ENCODE data around the gene MRPL38.
"Not testable (repeated sequence)": the region's sequence is repeated elsewhere in the genome, so short reads cannot be mapped to it uniquely, and the experiment has no call there.

MRPL38 gene

DNA sequence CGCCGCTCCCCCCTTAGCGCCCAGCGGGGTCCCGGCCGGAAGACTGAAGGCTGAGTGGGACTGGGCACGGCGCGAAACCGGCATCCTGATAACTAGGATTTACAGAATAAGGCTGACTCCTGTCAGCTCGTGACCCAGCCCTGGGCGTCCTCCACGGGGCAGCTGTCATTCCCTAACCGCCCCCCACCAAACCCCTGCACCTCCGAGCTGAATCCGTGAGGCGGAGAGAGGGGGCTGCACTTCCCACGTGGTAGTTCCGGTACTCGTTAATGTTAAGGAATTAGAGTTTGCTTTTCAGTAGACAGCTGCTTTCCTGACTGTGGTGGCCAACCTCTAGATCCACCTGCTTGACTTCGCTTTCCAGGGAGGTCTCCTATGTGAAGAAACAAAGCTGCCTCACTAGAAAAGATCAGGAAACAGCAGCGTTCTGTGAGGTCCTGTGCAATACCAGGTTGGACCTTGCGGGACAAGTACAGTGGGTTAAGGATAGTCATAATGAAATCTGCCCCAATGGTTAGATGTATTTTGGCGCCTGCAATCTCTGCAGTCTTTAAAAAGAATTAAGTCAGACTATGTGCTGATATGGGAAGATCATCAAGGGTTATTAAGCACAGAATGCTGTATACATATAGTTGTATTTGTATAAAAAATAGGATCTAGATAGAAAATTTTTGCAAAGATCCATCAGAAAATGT, 48.5 kb downstream of the MRPL38 start:
- H3K4me3 ChIP-seq (ENCODE audit: low read depth, low read length): peak overlapping the region; percentile 84
- peak overlapping the region; percentile 84 for H3K9ac ChIP-seq (ENCODE audit: low read length)
- no peaks in the 10 kb centered on the region for H3K9me3 ChIP-seq (ENCODE audit: control insufficient read depth, insufficient read depth, low read depth, low read length)
- H3K36me3 ChIP-seq (ENCODE audit: control insufficient read depth, insufficient read depth, low read length): peaks cover 5% of the 10 kb centered on the region
- H3K4me1 ChIP-seq (ENCODE audit: control insufficient read depth, insufficient read depth, low read length): peaks cover 7% of the 10 kb centered on the region
- no peaks in the 10 kb centered on the region for H3K27me3 ChIP-seq (ENCODE audit: control insufficient read depth, insufficient read depth, low read length)
- peak overlapping the region; percentile 65 for H3K27ac ChIP-seq (ENCODE audit: low read depth, low read length)

DNA sequence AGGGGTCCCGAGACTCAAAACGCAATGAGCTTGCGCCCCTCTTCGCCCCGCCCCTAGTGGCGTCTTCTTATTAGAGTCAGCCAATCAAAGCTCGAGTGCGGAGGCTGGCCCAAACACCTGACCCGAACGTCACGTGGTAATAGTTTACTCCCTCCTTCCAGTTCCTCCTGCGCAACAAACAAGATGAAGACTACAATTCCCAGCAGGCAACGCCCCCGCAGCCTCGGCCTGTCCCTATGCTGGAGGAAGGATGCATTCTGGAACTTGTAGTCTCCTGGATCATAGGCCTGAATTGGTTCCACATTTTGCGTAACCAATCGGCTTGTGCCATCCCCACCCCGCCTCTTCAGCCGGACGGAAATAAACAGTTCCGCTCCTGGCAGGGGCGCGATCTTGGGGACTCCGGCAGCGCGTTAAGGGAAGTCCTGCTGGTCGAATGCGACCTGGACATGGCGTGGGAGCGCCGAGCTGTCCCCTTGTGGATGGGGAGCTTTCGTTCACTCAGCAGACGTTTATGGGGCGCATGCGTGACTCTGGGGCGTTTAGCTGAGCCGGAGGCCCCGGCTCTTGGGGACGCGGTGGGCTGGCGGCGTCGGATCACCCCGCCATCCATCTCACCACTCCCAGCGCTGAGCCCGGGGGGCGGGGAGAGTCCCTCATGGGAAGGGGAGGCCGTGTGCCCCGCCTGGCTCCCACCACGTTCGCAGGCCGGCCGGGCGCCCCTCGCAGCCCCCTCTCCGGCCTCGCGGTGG, 49.2 kb downstream of the MRPL38 start, which contains the start of gene WBP2:
Gene WBP2 (minus strand): TSS at position 26 of the 752 bp plus-strand sequence. CDS start 38 bp downstream, outside the sequence.
- peak within 1 kb of the TSS; percentile 65 for H3K27ac ChIP-seq (ENCODE audit: low read depth, low read length)
- no peaks in the 10 kb centered on the region for H3K27me3 ChIP-seq (ENCODE audit: control insufficient read depth, insufficient read depth, low read length)
- H3K9ac ChIP-seq (ENCODE audit: low read length): peak within 1 kb of the TSS; percentile 84
- peaks cover 12% of the 10 kb centered on the region for H3K36me3 ChIP-seq (ENCODE audit: control insufficient read depth, insufficient read depth, low read length)
- H3K4me1 ChIP-seq (ENCODE audit: control insufficient read depth, insufficient read depth, low read length): peaks cover 7% of the 10 kb centered on the region
- H3K9me3 ChIP-seq (ENCODE audit: control insufficient read depth, insufficient read depth, low read depth, low read length): no peaks in the 10 kb centered on the region
- H3K4me3 ChIP-seq (ENCODE audit: low read depth, low read length): peak within 1 kb of the TSS; percentile 84

DNA sequence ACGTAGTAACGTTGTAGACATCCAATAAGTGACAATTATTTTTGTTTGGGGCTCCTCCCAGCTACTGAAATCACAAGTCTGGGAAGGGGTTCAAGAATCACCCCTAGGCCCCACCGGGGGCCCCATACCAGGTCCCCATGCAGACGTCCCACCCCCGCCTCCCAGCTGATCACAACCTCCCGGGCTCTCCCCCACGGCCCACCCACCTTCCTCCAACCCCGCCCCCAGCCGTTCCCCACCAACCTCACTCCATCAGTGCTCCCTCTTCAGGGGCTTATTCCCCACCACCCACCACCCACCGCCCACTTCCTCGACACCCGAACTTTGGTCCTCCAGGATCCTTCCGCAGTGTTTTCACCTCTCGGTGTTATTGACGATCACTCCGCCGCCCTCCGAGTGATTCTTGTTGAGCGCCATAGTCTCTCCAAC, 49.8 kb downstream of the MRPL38 start:
- peak overlapping the region; percentile 58 for H3K9ac ChIP-seq (ENCODE audit: low read length)
- H3K36me3 ChIP-seq (ENCODE audit: control insufficient read depth, insufficient read depth, low read length): peaks cover 15% of the 10 kb centered on the region
- H3K4me3 ChIP-seq (ENCODE audit: low read depth, low read length): peak overlapping the region; percentile 84
- H3K27ac ChIP-seq (ENCODE audit: low read depth, low read length): peak overlapping the region; percentile 0; the same call in 1 of the 2 replicates
- no peaks in the 10 kb centered on the region for H3K27me3 ChIP-seq (ENCODE audit: control insufficient read depth, insufficient read depth, low read length)
- no peaks in the 10 kb centered on the region for H3K9me3 ChIP-seq (ENCODE audit: control insufficient read depth, insufficient read depth, low read depth, low read length)
- H3K4me1 ChIP-seq (ENCODE audit: control insufficient read depth, insufficient read depth, low read length): peaks cover 7% of the 10 kb centered on the region

DNA sequence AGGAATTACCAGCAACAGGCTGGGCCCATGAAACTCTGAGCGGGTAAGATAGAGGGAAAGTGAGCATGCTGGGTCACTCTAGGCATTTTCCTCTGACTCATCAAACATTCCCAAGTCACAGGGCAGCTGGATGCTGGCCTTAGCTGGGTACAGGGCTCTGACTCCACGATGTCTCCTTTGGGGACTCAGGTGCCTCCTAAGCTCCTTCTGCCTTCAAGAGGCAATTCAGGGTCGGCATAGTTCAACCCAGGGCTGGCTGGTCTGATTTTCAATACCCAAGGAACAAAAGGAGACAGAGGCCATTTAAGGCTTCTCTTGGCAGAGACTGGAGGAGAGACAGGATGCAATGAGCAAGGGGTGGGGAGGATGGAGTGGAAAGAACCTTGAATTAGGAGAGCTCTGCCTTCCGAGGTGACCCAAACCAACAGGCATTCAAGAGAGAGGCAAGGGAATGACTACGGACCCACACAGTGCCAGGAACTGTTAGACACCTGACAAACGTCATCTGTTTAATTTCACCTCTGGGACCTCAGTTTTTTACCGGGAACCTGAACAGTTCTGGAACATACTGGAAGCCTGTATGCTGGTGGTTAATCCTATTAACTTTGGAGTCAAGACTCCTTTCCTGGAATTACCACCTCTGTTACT, 50.5 kb downstream of the MRPL38 start:
- Histone ChIP-seq H3K4me1 (ENCODE audit: control insufficient read depth, insufficient read depth, low read length) (peaks cover 7% of the 10 kb centered on the region), H3K4me3 (ENCODE audit: low read depth, low read length) (peak overlapping the region; percentile 84), H3K27me3 (ENCODE audit: control insufficient read depth, insufficient read depth, low read length) (no peaks in the 10 kb centered on the region), H3K9ac (ENCODE audit: low read length) (peak overlapping the region; percentile 58), H3K36me3 (ENCODE audit: control insufficient read depth, insufficient read depth, low read length) (peaks cover 22% of the 10 kb centered on the region), H3K27ac (ENCODE audit: low read depth, low read length) (peak overlapping the region; percentile 0; the same call in 1 of the 2 replicates), H3K9me3 (ENCODE audit: control insufficient read depth, insufficient read depth, low read depth, low read length) (no peaks in the 10 kb centered on the region)

DNA sequence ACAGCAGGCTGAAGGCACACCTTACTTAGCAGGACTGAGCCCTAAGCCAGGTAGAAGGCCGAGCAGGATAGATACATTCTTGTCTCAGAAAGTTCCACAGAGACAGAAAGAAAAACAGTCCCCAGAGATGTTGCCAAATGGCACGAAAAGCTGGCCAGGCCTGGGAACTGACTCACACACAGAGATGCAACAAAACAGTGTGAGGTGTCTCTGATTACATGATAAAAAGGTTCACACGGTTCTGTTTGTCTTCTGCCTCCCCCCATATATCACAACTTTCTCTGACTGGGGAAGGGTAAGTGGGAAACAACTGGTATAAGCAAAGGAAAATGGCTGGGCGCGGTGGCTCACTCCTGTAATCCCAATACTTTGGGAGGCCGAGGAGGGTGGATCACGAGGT, 51.3 kb downstream of the MRPL38 start:
- Histone ChIP-seq H3K4me3 (ENCODE audit: low read depth, low read length) (no peak overlapping the region), H3K27ac (ENCODE audit: low read depth, low read length) (no peak overlapping the region), H3K36me3 (ENCODE audit: control insufficient read depth, insufficient read depth, low read length) (peaks cover 29% of the 10 kb centered on the region), H3K9me3 (ENCODE audit: control insufficient read depth, insufficient read depth, low read depth, low read length) (no peaks in the 10 kb centered on the region), H3K9ac (ENCODE audit: low read length) (no peak overlapping the region), H3K27me3 (ENCODE audit: control insufficient read depth, insufficient read depth, low read length) (no peaks in the 10 kb centered on the region), H3K4me1 (ENCODE audit: control insufficient read depth, insufficient read depth, low read length) (peaks cover 10% of the 10 kb centered on the region)

DNA sequence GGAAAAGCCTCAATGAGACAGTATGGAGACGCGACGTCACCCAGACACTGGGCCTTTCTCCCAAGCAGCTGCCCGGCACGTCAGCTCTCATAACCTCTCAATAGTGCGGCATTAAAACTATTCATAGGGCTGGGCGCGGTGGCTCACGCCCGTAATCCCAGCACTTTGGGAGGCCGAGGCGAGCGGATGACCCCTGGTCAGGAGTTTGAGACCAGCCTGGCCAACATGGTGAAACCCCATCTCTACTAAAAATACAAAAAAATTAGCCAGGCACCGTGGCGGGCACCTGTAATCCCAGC, 53.0 kb downstream of the MRPL38 start:
- not testable (repeated sequence) for H3K27me3 ChIP-seq (ENCODE audit: control insufficient read depth, insufficient read depth, low read length); H3K27ac ChIP-seq (ENCODE audit: low read depth, low read length); H3K9me3 ChIP-seq (ENCODE audit: control insufficient read depth, insufficient read depth, low read depth, low read length); H3K9ac ChIP-seq (ENCODE audit: low read length); H3K4me3 ChIP-seq (ENCODE audit: low read depth, low read length)
- Histone ChIP-seq H3K4me1 (ENCODE audit: control insufficient read depth, insufficient read depth, low read length) (peaks cover 10% of the 10 kb centered on the region), H3K36me3 (ENCODE audit: control insufficient read depth, insufficient read depth, low read length) (peaks cover 46% of the 10 kb centered on the region)

DNA sequence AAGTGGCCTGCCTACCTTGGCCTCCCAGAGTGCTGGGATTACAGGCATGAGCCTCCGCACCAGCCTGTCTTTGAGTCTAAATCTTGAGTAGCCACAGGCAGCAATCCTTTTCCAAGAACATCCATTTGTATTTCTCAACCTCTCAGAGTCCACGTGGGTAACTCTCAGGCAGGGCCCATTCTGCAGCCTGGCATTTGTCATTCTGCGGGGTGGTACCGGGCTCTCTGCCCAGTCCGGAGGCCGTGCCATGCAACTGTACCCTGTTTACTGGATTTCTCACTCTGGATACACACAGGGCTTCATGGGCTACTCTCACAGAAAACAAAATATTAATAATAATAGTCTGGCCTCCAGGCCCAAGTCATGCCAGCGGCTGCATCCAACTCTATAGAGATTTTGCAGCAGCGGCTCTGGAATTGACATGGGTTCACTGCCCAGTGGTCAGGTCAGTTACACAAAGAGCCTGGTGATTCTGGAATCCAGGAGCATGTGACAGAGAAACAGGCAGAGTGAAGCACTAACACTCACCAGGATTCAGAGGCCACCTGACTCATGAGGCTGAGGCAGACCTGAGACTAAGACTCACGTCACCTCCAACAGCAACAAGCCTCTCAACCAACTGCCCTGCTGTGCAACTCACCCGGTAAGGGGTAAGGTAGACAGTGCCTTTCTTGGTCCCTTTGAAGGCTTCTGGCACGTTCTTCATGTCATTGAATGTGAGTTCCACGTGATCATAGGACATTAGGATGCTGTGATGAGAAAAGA, 53.6 kb downstream of the MRPL38 start:
- Histone ChIP-seq H3K36me3 (ENCODE audit: control insufficient read depth, insufficient read depth, low read length) (peaks cover 51% of the 10 kb centered on the region), H3K27me3 (ENCODE audit: control insufficient read depth, insufficient read depth, low read length) (no peaks in the 10 kb centered on the region)

DNA sequence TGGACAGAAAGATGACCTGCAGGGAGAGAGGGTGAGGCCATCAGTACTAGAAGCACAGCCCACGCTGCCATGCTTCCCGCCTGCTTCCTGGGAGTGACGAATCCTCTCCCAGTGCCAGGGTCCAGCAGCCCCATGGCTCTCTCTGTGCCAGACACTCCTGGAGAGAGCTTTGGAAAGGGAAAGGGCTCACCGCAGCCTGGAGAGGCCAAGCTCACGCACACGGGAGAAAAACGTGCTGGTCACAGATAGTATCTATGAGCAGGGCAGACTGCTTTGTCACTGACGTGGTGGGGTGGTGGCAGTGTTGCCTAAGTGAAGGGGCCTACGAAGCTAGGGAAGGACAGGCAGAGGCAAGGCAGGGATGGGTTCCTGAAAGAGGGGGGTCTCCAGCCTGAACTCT, 55.0 kb downstream of the MRPL38 start:
- Histone ChIP-seq H3K4me1 (ENCODE audit: control insufficient read depth, insufficient read depth, low read length) (peaks cover 25% of the 10 kb centered on the region), H3K9ac (ENCODE audit: low read length) (no peak overlapping the region), H3K9me3 (ENCODE audit: control insufficient read depth, insufficient read depth, low read depth, low read length) (no peaks in the 10 kb centered on the region), H3K36me3 (ENCODE audit: control insufficient read depth, insufficient read depth, low read length) (peaks cover 54% of the 10 kb centered on the region), H3K4me3 (ENCODE audit: low read depth, low read length) (no peak overlapping the region), H3K27me3 (ENCODE audit: control insufficient read depth, insufficient read depth, low read length) (no peaks in the 10 kb centered on the region), H3K27ac (ENCODE audit: low read depth, low read length) (no peak overlapping the region)

More for the DNA sequence above, 53.6 kb downstream of the MRPL38 start:
- Histone ChIP-seq H3K9me3 (ENCODE audit: control insufficient read depth, insufficient read depth, low read depth, low read length) (no peaks in the 10 kb centered on the region), H3K27ac (ENCODE audit: low read depth, low read length) (no peak overlapping the region), H3K4me3 (ENCODE audit: low read depth, low read length) (no peak overlapping the region), H3K9ac (ENCODE audit: low read length) (no peak overlapping the region), H3K4me1 (ENCODE audit: control insufficient read depth, insufficient read depth, low read length) (peaks cover 12% of the 10 kb centered on the region)

DNA sequence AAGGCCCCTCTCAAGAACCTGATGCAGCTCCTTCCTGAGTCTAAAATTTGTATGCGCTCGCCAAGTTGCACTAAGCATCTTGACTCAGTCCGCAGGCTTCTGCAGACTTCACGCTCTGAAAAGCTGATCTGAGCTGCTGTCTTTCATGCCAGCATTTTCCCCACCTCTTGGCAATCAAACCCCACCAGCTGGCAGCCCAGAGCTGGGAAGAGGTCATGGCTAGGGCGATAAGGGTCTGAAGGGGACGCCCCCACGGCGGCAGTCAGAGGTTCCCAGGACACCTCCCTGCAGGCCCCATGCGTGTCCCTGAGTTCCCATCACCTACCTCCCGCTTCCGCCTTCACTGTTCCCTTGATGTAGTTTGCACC, 55.4 kb downstream of the MRPL38 start:
- H3K9ac ChIP-seq (ENCODE audit: low read length): no peak overlapping the region
- H3K4me1 ChIP-seq (ENCODE audit: control insufficient read depth, insufficient read depth, low read length): peaks cover 24% of the 10 kb centered on the region
- peaks cover 54% of the 10 kb centered on the region for H3K36me3 ChIP-seq (ENCODE audit: control insufficient read depth, insufficient read depth, low read length)
- H3K27me3 ChIP-seq (ENCODE audit: control insufficient read depth, insufficient read depth, low read length): no peaks in the 10 kb centered on the region
- no peak overlapping the region for H3K27ac ChIP-seq (ENCODE audit: low read depth, low read length)
- H3K9me3 ChIP-seq (ENCODE audit: control insufficient read depth, insufficient read depth, low read depth, low read length): no peaks in the 10 kb centered on the region
- H3K4me3 ChIP-seq (ENCODE audit: low read depth, low read length): no peak overlapping the region
